NCI-H2081 treated with DMSO at 0.1 percent for 48 hours (cell line): ENCODE results near the gene RPA3.

ENCODE experiments used
- DNase-seq: peaks from one replicate; lab custom pipeline; 2025; lab: John Stamatoyannopoulos, UW

Gene RPA3

GRCh38 chr7:7732621-7733281, 14.3 kb upstream of the RPA3 start:
- DNase-seq = no peak

DNA sequence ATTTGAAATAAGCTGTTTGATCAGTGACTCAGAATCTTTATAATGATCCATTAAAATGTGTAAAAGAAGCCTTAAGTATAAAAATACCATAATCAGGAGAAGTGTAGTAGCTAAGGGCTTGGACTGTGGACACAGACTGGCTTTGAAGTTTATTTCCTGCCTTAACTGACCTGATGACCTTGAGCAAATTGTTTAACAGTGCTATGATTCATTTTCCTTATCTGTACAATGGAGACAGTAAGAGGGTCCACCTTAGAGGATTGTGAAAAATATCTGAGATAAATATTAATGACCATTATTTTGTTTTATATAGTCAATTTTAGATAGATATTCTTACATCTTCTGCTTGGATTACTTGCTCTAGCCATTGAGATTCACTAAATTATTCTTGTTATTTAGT, 13.3 kb upstream of the RPA3 start:
- no peak for DNase-seq

DNA sequence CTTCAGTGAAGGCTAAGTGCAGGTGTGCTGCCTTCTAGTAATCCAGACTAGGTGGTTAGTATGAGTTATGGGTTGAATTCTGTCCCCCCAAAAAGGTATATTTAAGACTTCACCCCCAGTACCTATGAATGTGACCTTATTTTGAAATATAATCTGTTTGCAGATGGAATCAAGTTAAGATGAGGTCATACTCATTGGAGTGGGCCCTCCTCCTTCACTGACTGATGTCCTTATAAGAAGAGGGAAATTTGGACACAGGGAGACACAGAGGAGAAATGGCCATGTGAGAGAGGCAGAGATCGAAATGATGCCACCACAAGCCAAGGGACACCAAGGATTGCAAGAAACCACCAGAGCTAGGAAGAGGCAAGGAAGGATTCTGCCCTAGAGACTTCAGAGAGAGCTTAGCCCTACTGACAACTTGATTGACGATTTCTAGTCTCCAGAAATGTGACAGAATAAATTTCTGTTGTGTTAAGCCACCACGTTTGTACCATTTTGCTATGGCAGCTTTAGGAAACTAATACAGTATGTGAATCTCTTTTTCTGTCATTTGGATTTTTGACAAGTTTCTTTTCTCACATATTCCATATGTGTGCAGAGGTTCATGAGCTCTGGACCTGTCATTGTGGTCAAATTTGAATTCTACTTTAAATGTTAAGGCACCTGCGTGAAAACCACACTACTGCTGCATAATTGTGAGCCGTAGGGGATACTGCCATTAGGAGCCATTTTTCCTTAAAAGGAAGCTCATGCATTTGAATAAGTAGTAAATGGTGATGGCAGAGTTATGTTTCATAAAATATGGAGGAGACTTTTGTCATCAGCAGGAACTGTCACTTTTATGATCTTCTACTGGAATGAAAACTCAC, 2.6 kb upstream of the RPA3 start:
- DNase-seq = no peak

- peak; percentile 28 for DNase-seq
These were observed 1.8 kb upstream of the RPA3 start for GRCh38 chr7:7720193-7720592.

GRCh38 chr7:7719236-7719635, 829 bp upstream of the RPA3 start:
- DNase-seq = peak; percentile 86

GRCh38 chr7:7713730-7714129, 4.7 kb downstream of the RPA3 start:
- no peak for DNase-seq

- DNase-seq = no peak
These were observed 7.9 kb downstream of the RPA3 start for GRCh38 chr7:7710469-7710868.

GRCh38 chr7:7709291-7709690, 9.1 kb downstream of the RPA3 start:
- DNase-seq = no peak

DNA sequence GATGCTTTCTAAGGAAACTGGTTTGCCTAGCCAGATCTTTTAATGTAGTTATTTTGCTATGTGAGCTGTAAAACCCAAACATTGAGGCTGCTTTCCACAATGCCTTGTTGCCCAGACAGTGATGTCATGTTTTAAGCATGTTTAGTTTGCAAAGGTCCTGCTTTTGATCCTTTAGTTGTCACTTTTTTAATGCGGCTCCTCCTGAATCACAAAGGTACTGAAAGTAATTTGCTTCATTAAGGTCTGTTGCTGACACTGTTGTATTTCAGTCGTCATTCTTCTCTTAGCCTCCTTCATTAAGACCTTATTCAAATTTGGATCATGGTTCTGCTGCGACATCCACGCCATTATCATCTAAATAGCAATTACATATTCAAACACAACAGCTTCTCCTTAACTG, 10.6 kb downstream of the RPA3 start:
- no peak for DNase-seq

- DNase-seq = no peak
These were observed 11.2 kb downstream of the RPA3 start for GRCh38 chr7:7707246-7707645.

GRCh38 chr7:7706556-7707172, 11.7 kb downstream of the RPA3 start:
- no peak for DNase-seq

DNA sequence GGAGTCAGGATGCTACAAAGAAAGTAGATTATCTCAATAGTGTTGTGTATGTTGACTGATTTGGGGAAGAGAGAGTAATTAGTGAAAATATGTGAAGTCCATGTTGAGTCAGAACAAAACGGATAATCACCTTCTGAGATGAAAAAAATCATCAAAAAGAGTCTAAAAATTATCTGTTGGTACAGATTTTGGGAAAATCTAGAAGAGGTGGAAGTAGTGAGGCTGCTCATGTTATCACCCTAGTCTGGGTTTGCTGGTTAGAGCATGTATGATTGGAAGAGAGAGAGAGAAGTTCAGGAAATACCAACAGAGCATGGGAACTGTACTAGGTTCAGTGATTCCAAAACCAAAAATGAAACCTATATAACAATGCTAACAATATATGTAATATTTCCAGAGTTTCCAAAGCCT, 12.3 kb downstream of the RPA3 start:
- no peak for DNase-seq

DNA sequence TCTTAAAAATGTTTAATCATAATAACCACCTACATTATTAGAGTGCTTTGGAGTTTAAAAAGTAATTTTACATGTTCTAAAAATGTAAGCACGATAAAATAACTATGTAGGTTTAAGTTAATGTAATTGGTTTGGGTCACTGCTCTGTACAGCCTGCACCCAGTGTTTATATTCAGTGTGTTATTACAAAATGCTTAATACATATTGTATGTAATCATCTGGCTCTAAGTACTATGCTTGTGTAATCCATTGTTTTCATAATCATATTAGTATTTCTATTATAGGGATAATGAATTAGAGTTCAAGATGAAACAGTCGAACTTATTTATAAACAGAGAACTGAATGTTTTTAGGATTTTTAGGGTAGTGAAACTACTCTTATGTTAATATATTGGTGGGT, 13.1 kb downstream of the RPA3 start:
- no peak for DNase-seq

DNA sequence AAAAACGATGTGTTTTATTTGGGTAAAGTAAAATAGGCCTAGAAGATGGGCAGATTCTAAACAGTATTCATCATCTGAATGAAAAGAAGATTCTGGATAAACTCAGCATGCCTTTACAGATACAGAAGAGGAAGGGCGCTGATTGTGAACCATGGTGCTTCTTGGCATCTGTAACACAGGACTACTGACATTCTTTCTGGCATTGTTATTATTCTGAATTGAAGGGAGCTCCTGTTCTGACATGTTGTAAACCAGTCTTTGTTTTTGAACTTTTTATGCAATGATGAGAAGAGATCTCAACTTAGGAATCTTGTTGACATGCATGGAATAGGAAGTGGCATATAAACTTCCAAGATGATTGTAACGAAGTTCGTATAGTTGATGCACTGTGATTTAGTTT, 13.5 kb downstream of the RPA3 start:
- DNase-seq = no peak

DNA sequence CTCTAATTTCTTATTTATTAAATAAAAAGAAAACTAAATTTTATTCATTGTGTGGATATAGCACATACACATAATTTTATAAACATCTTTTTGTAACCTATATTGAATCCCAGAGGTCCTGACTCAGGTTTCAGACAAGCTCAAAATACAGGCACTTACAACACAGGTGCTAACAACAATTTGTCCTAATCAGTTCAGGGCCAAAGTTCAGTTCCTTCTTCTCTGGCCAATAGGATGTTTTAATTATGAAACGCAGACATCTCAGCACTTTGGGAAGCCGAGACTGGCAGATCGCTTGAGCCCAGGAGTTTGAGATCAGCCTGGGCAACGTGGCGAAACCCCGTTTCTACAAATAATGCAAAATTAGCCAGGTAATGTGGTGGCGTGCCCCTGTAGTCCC, 15.0 kb downstream of the RPA3 start:
- DNase-seq = no peak

- no peak for DNase-seq
These were observed 15.6 kb downstream of the RPA3 start for GRCh38 chr7:7702826-7703225.

- DNase-seq = no peak
These were observed 16.9 kb downstream of the RPA3 start for GRCh38 chr7:7701527-7701926.

GRCh38 chr7:7699970-7700369, 18.4 kb downstream of the RPA3 start:
- no peak for DNase-seq

- no peak for DNase-seq
These were observed 19.0 kb downstream of the RPA3 start for GRCh38 chr7:7699380-7699779.

GRCh38 chr7:7698930-7699329, 19.5 kb downstream of the RPA3 start:
- no peak for DNase-seq

- no peak for DNase-seq
These were observed 21.8 kb downstream of the RPA3 start for GRCh38 chr7:7696458-7697119.

DNA sequence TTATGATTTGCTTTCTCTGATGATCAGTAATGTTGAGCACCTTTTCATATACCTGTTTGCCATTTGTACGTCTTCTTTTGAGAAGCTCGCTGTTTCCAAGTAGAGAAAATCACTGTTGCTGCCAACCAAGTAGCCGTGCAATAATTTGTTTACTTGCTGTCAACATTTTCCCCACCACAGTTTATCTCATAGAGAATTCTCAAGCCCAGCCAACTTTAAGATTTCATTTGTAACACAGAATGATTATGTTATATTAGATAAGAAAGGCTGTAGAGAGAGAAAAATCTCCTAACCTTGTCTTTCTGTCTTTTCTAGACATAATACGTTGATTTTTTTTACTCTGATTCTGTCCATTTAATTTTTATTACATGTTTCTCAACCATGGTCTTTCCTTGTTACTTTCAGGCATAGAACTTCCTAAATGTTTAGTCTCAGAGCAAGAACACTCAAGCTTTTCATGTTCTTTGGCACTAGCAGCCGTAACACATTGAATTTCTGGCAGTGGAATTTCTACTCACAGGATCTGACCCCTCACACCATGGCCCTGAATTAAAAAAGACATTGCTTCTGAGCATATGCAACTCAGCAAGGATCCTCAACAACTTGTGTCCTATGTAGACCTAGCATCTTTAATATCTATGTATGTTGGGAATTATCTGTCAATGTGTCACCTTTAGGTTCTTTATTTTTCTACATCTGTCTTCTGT, 23.1 kb downstream of the RPA3 start:
- no peak for DNase-seq
